Fibroblast of the aortic adventitia (primary cell): ENCODE results near the gene CTSZ. TPM values are rescaled to one million over a fixed set of nuclear protein-coding genes. Genes with fewer than 3 reads are reported as not detected.

Experiments used
- DNase-seq: peaks from one replicate; pipeline ENCODE4 v3.0.0-alpha.2; 2010; ENCODE audit warnings: low read depth
- H3K4me3 ChIP-seq: 2 replicates; pipeline ENCODE4 v1.5.1; 2011; ENCODE audit warnings: low read depth, mild to moderate bottlenecking, control low read depth, low read length, moderate library complexity
- total RNA-seq: library from RNA; depleted of rRNA; stranded (reverse); fragments of >200 nt; gene quantifications from 2 replicates; pipeline ENCODE4 v1.2.3, GENCODE V29; 2012; ENCODE audit warnings: low replicate concordance
- TF ChIP-seq, protein P1 (sequence below): IDR thresholded peaks from 2 replicates; pipeline ENCODE4 v1.5.1; 2011; ENCODE audit warnings: mild to moderate bottlenecking, low read length, control low read depth, inconsistent platforms; ENCODE audit not compliant: insufficient read depth

The CTSZ gene
- total RNA-seq, 1 donor = 51.0 TPM

DNA sequence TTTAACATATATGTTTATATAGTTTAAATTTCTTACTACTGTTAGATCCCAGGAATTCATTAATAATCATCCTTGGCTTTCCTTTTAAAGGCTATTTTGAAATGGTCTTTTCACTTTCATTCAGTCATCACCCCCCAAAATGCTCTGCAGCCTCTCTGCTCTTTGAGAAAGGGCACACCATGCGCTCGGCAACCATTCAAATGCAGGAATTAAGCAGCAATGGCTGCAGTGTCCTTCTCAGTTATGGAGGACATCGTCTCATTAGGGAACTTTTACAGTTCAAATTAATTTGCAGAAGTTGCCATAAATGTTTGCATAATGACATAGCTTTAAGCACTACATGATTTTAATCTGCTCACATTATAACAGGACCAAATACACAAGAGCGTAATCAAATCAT lies 18.5 kb upstream of the CTSZ start:
- TF ChIP-seq, protein P1, sequence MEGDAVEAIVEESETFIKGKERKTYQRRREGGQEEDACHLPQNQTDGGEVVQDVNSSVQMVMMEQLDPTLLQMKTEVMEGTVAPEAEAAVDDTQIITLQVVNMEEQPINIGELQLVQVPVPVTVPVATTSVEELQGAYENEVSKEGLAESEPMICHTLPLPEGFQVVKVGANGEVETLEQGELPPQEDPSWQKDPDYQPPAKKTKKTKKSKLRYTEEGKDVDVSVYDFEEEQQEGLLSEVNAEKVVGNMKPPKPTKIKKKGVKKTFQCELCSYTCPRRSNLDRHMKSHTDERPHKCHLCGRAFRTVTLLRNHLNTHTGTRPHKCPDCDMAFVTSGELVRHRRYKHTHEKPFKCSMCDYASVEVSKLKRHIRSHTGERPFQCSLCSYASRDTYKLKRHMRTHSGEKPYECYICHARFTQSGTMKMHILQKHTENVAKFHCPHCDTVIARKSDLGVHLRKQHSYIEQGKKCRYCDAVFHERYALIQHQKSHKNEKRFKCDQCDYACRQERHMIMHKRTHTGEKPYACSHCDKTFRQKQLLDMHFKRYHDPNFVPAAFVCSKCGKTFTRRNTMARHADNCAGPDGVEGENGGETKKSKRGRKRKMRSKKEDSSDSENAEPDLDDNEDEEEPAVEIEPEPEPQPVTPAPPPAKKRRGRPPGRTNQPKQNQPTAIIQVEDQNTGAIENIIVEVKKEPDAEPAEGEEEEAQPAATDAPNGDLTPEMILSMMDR = no peak
- no peak for DNase-seq
- H3K4me3 ChIP-seq = no peak overlapping the region

DNA sequence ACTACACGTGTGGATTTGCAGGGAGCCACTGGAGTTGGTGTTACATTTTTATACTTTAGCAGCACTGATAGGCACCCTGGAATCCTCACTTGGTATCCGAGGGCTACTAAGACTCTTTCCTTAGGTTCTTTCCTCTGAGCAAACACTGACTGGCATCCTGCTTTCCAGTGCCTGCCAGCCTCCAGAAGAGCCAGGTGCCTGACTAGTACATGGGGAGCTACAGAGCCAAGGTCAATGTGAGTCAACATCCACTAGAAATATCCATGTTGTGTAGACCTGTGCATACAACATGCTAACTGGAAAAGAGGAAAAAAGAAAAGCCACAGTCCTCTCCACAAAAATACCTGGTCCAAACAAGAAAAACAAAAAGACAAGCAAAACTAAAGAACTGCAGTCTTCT lies 18.0 kb upstream of the CTSZ start:
- TF ChIP-seq, protein P1 = no peak
- no peak overlapping the region for H3K4me3 ChIP-seq

DNA sequence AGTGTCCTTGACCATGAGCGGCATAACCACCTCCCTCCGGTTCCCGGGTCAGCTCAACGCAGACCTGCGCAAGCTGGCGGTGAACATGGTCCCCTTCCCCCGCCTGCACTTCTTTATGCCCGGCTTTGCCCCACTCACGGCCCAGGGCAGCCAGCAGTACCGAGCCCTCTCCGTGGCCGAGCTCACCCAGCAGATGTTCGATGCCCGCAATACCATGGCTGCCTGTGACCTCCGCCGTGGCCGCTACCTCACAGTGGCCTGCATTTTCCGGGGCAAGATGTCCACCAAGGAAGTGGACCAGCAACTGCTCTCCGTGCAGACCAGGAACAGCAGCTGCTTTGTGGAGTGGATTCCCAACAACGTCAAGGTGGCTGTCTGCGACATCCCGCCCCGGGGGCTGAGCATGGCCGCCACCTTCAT lies 17.1 kb upstream of the CTSZ start:
- TF ChIP-seq, protein P1 = no peak
- DNase-seq = no peak
- H3K4me3 ChIP-seq = no peak overlapping the region

More for the DNA sequence above, 18.0 kb upstream of the CTSZ start:
- DNase-seq = no peak

DNA sequence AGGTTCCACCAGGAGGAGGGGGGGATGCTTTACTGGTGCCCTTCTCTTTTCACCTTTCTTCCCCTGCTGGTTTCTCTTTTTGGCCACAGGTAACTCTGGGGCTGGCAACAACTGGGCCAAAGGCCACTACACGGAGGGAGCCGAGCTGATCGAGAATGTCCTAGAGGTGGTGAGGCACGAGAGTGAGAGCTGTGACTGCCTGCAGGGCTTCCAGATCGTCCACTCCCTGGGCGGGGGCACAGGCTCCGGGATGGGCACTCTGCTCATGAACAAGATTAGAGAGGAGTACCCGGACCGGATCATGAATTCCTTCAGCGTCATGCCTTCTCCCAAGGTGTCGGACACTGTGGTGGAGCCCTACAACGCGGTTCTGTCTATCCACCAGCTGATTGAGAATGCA lies 16.6 kb upstream of the CTSZ start:
- DNase-seq = no peak
- H3K4me3 ChIP-seq = no peak overlapping the region
- TF ChIP-seq, protein P1 = no peak

DNA sequence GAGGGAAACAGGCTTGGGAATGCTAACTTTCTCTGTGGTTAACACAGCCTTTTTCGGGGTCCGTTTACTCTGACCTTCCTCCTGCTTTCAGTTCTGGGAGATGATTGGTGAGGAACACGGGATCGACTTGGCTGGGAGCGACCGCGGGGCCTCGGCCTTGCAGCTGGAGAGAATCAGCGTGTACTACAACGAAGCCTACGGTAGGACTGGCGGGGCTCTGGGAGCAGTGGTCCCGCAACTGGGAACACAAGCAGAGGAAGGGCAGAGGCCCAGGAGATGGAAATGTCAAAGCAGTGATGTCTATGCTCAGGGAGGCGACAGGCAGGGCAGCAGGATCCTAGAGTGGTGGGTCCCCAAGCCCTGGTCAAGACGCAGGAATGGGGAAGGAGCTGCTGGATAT lies 15.7 kb upstream of the CTSZ start:
- TF ChIP-seq, protein P1 = no peak
- no peak for DNase-seq
- H3K4me3 ChIP-seq = no peak overlapping the region

DNA sequence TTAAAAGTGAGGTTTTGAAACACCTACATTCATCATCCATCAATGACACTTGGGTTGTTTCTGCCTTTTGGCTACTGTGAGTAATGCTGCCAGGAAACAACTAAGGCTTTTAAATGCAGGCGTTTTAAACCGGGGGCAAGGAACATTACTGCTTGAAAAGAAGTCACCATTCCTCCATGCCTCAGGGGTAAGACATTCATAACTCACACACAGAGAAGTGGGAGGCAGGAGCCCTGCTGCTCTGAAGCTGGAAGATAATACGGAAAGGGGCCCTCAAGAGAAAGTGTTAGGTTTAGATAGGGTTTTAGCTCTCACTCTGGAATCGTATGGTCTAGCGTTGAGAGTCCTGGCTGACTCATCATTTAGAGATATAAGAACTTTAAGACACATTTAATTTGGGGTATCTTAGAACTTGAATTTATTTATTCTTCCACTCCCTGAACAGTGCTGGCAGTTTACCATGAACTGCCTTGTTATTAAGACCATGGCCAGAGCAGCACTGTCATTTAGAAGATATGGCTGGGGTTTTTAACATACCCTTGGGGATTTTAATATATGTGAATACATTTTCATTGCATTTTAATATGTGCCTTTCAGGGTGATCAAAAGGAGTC lies 14.0 kb upstream of the CTSZ start:
- no peak overlapping the region for H3K4me3 ChIP-seq
- DNase-seq = peak; percentile 34
- TF ChIP-seq, protein P1 = no peak

DNA sequence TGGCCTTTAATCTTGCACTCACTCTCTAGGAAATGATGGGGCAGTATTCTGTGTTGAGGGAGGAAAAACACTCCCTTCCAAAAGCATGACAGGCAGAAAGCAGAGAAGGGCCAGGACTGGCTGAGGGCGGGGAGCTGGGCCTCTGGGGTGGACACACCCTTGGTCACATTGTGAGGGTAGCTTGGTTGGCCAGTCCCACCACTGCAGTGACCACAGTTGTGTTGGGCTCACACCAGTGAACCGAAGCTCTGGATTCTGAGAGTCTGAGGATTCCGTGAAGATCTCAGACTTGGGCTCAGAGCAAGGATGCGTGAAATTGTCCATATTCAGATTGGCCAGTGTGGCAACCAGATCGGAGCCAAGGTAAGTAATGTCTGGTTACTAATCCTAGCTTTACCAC lies 12.2 kb upstream of the CTSZ start, which contains the start of gene TUBB1:
TSS of gene TUBB1 (plus strand) at position 213 of the 400 bp plus-strand sequence. CDS start at position 307, 94 bp downstream.
- H3K4me3 ChIP-seq = no peak within 1 kb of the TSS
- no peak for DNase-seq
- TF ChIP-seq, protein P1 = no peak
